ENCODE measurements around the gene RDH11. TPM values are rescaled to one million over a fixed set of nuclear protein-coding genes. Genes with fewer than 3 reads are reported as not detected.

RDH11 gene
- total RNA-seq, 2 experiments from 2014 or later = 56.6 to 60.4 TPM

GRCh38 chr14:67641902-67642749 is 53.4 kb downstream of the RDH11 start:
- Mint-ChIP-seq H3K27ac (peak overlapping the region; percentile 66), H3K27me3 (no peaks in the 10 kb centered on the region), H3K36me3 (ENCODE audit: low read depth) (peaks cover 29% of the 10 kb centered on the region), H3K4me3 (peak overlapping the region; percentile 9), H3K4me1 (peaks cover 26% of the 10 kb centered on the region), H3K9me3 (no peaks in the 10 kb centered on the region)
- peak; percentile 30 for DNase-seq
- CTCF ChIA-PET = interaction anchor here (1.0 to 1.2 kb wide), 3 partner anchors 23 to 43 kb away, joined by 3 to 6 read pairs (median 6); partner anchors contain the start of gene PIGH
- POLR2A ChIA-PET = interaction anchor here (0.9 to 1.5 kb wide), 4 partner anchors 10 to 24 kb away, joined by 3 to 5 read pairs (median 4); no protein-coding TSS in a partner anchor

GRCh38 chr14:67641480-67641879 is 54.1 kb downstream of the RDH11 start:
- Mint-ChIP-seq H3K27ac (no peak overlapping the region), H3K9me3 (no peaks in the 10 kb centered on the region)
- CTCF ChIA-PET = interaction anchor here (1.2 kb wide), 1 partner anchor 42 kb away, joined by 6 read pairs; the partner anchor contains the start of gene PIGH

GRCh38 chr14:67638642-67639041 is 56.9 kb downstream of the RDH11 start:
- Mint-ChIP-seq H3K27me3 (no peaks in the 10 kb centered on the region), H3K27ac (no peak overlapping the region), H3K4me3 (no peak overlapping the region), H3K4me1 (peaks cover 16% of the 10 kb centered on the region), H3K9me3 (no peaks in the 10 kb centered on the region), H3K36me3 (ENCODE audit: low read depth) (peaks cover 10% of the 10 kb centered on the region)
- DNase-seq = no peak
- CTCF ChIA-PET = interaction anchor here (0.9 kb wide), 1 partner anchor 65 kb away, joined by 3 read pairs; no protein-coding TSS in a partner anchor
- POLR2A ChIA-PET = no interaction called here

More at GRCh38 chr14:67641480-67641879, 54.1 kb downstream of the RDH11 start:
- Mint-ChIP-seq H3K4me1 (peaks cover 26% of the 10 kb centered on the region), H3K4me3 (no peak overlapping the region), H3K36me3 (ENCODE audit: low read depth) (peaks cover 23% of the 10 kb centered on the region), H3K27me3 (no peaks in the 10 kb centered on the region)
- POLR2A ChIA-PET = interaction anchor here (0.9 to 1.5 kb wide), 3 partner anchors 10 to 23 kb away, joined by 3 to 5 read pairs (median 4); no protein-coding TSS in a partner anchor
- DNase-seq = no peak

- ChIA-PET POLR2A (no interaction called here), CTCF (no interaction called here)
- no peak for DNase-seq
- no peaks in the 10 kb centered on the region for H3K9me3 Mint-ChIP-seq
- no peak overlapping the region for H3K27ac Mint-ChIP-seq
- no peaks in the 10 kb centered on the region for H3K36me3 Mint-ChIP-seq (ENCODE audit: low read depth)
- no peak overlapping the region for H3K4me3 Mint-ChIP-seq
- no peaks in the 10 kb centered on the region for H3K4me1 Mint-ChIP-seq
- no peaks in the 10 kb centered on the region for H3K27me3 Mint-ChIP-seq
Measured at GRCh38 chr14:67636361-67636919, 59.1 kb downstream of the RDH11 start.

GRCh38 chr14:67633451-67634147 is 62.0 kb downstream of the RDH11 start:
- Mint-ChIP-seq H3K27me3 (peaks cover 4% of the 10 kb centered on the region), H3K9me3 (no peaks in the 10 kb centered on the region), H3K27ac (no peak overlapping the region), H3K36me3 (ENCODE audit: low read depth) (no peaks in the 10 kb centered on the region), H3K4me3 (no peak overlapping the region), H3K4me1 (no peaks in the 10 kb centered on the region)
- ChIA-PET POLR2A (no interaction called here), CTCF (interaction anchor here (1.3 kb wide), 1 partner anchor 15 kb away, joined by 6 read pairs; no protein-coding TSS in a partner anchor)
- no peak for DNase-seq

GRCh38 chr14:67630938-67631337 is 64.6 kb downstream of the RDH11 start:
- ChIA-PET POLR2A (interaction anchor here (1.4 kb wide), 1 partner anchor 19 kb away, joined by 3 read pairs; no protein-coding TSS in a partner anchor), CTCF (interaction anchor here (0.7 to 1.1 kb wide), 3 partner anchors 36 to 1171 kb away, joined by 3 to 6 read pairs (median 3); no protein-coding TSS in a partner anchor)
- Mint-ChIP-seq H3K9me3 (no peaks in the 10 kb centered on the region), H3K4me3 (no peak overlapping the region), H3K4me1 (no peaks in the 10 kb centered on the region), H3K27me3 (peaks cover 4% of the 10 kb centered on the region), H3K27ac (no peak overlapping the region), H3K36me3 (ENCODE audit: low read depth) (no peaks in the 10 kb centered on the region)
- DNase-seq = no peak

GRCh38 chr14:67630186-67630585 is 65.4 kb downstream of the RDH11 start:
- Mint-ChIP-seq H3K27me3 (peaks cover 4% of the 10 kb centered on the region), H3K9me3 (no peaks in the 10 kb centered on the region), H3K4me1 (no peaks in the 10 kb centered on the region), H3K4me3 (no peak overlapping the region), H3K36me3 (ENCODE audit: low read depth) (no peaks in the 10 kb centered on the region), H3K27ac (no peak overlapping the region)
- ChIA-PET POLR2A (interaction anchor here (1.0 kb wide), 1 partner anchor 9 kb away, joined by 3 read pairs; no protein-coding TSS in a partner anchor), CTCF (no interaction called here)
- no peak for DNase-seq

- ChIA-PET CTCF (interaction anchor here (1.0 to 1.2 kb wide), 2 partner anchors 8 to 27 kb away, joined by 3 read pairs; partner anchors contain the start of genes ARG2 and PIGH), POLR2A (interaction anchor here (0.9 kb wide), 1 partner anchor 267 kb away, joined by 3 read pairs; no protein-coding TSS in a partner anchor)
- Mint-ChIP-seq H3K27ac (no peak overlapping the region), H3K27me3 (peaks cover 4% of the 10 kb centered on the region), H3K4me3 (no peak overlapping the region), H3K9me3 (no peaks in the 10 kb centered on the region), H3K36me3 (ENCODE audit: low read depth) (peaks cover 2% of the 10 kb centered on the region), H3K4me1 (peaks cover 7% of the 10 kb centered on the region)
- DNase-seq = no peak
Measured at GRCh38 chr14:67627519-67627918, 68.0 kb downstream of the RDH11 start.

Other genes starting within 250 kb of the RDH11 start
- 10 to 100 TPM; 10.4 to 13.3 TPM for gene TMEM229B, start 207.0 kb downstream of the RDH11 start, total RNA-seq
- gene PLEKHH1, start 162.5 kb downstream of the RDH11 start, total RNA-seq = under 1 TPM; 0.53 to 0.63 TPM
- gene PIGH, start 95.5 kb downstream of the RDH11 start, total RNA-seq = 10 to 100 TPM; 15.7 to 16.4 TPM
- 1 to 10 TPM; 6.8 to 7.7 TPM for gene ARG2, start 75.8 kb downstream of the RDH11 start, total RNA-seq
- 10 to 100 TPM; 73.3 to 77.3 TPM for gene VTI1B, start 21.1 kb downstream of the RDH11 start, total RNA-seq
- gene RDH12, start 6.1 kb upstream of the RDH11 start, total RNA-seq = not detected
- 10 to 100 TPM; 20.8 to 21.4 TPM for gene ZFYVE26, start 120.8 kb upstream of the RDH11 start, total RNA-seq
- 10 to 100 TPM; 33.1 to 40.8 TPM for gene RAD51B, start 124.0 kb upstream of the RDH11 start, total RNA-seq

All from activated CD4-positive, alpha-beta memory T cell treated with anti-CD3 and anti-CD28 coated beads, Interleukin-2, amount 10 ng/mL, durations not matched to agents 7 days and 5 days (primary cell).